Stimulated activated CD8-positive, alpha-beta memory T cell treated with anti-CD3 and anti-CD28 coated beads, Interleukin-12 subunit alpha, Interleukin-12 subunit beta, amount 100 ng/mL, for 24 hours (primary cell): ENCODE results near the gene ELAVL2.

Source experiments
- DNase-seq: peaks from one replicate; pipeline ENCODE4 v3.0.0-alpha.2; 2020; ENCODE audit errors: extremely low read depth

Gene ELAVL2

GRCh38 chr9:23769307-23769935, 56.6 kb downstream of the ELAVL2 start:
- no peak for DNase-seq

- no peak for DNase-seq
Observed at GRCh38 chr9:23768861-23769260, 57.2 kb downstream of the ELAVL2 start.

- no peak for DNase-seq
Observed at GRCh38 chr9:23766613-23767012, 59.4 kb downstream of the ELAVL2 start.

- DNase-seq = no peak
Observed at GRCh38 chr9:23765561-23765960, 60.5 kb downstream of the ELAVL2 start.

- DNase-seq = no peak
Observed at GRCh38 chr9:23764219-23764618, 61.8 kb downstream of the ELAVL2 start.

GRCh38 chr9:23754551-23754950, 71.5 kb downstream of the ELAVL2 start:
- DNase-seq = no peak

GRCh38 chr9:23752859-23753258, 73.2 kb downstream of the ELAVL2 start:
- DNase-seq = no peak

- no peak for DNase-seq
Observed at GRCh38 chr9:23751633-23752032, 74.4 kb downstream of the ELAVL2 start.

GRCh38 chr9:23750808-23751207, 75.2 kb downstream of the ELAVL2 start:
- no peak for DNase-seq

- DNase-seq = no peak
Observed at GRCh38 chr9:23747088-23748075, 78.7 kb downstream of the ELAVL2 start.

GRCh38 chr9:23746317-23746716, 79.7 kb downstream of the ELAVL2 start:
- DNase-seq = no peak

- no peak for DNase-seq
Observed at GRCh38 chr9:23743036-23743435, 83.0 kb downstream of the ELAVL2 start.

- DNase-seq = no peak
Observed at GRCh38 chr9:23741351-23741750, 84.7 kb downstream of the ELAVL2 start.

GRCh38 chr9:23740531-23740930, 85.5 kb downstream of the ELAVL2 start:
- no peak for DNase-seq

- DNase-seq = no peak
Observed at GRCh38 chr9:23739753-23740152, 86.3 kb downstream of the ELAVL2 start.

GRCh38 chr9:23736293-23736692, 89.7 kb downstream of the ELAVL2 start:
- no peak for DNase-seq

- no peak for DNase-seq
Observed at GRCh38 chr9:23733495-23734078, 92.5 kb downstream of the ELAVL2 start.

- DNase-seq = no peak
Observed at GRCh38 chr9:23731353-23731752, 94.7 kb downstream of the ELAVL2 start.

GRCh38 chr9:23730364-23730763, 95.7 kb downstream of the ELAVL2 start:
- no peak for DNase-seq

GRCh38 chr9:23728736-23729135, 97.3 kb downstream of the ELAVL2 start:
- no peak for DNase-seq

GRCh38 chr9:23725279-23725946, 100.6 kb downstream of the ELAVL2 start:
- DNase-seq = no peak

- no peak for DNase-seq
Observed at GRCh38 chr9:23723672-23724071, 102.4 kb downstream of the ELAVL2 start.
